GM19240 (cell line): ENCODE results near the gene MACROD2.

Experiments used
- DNase-seq: peaks from one replicate; pipeline ENCODE4 v3.0.0; 2011; ENCODE audit warnings: low spot score; ENCODE audit not compliant: insufficient read length

Gene MACROD2

GRCh38 chr20:15637546-15637945 lies 1642.2 kb downstream of the MACROD2 start:
- no peak for DNase-seq

DNA sequence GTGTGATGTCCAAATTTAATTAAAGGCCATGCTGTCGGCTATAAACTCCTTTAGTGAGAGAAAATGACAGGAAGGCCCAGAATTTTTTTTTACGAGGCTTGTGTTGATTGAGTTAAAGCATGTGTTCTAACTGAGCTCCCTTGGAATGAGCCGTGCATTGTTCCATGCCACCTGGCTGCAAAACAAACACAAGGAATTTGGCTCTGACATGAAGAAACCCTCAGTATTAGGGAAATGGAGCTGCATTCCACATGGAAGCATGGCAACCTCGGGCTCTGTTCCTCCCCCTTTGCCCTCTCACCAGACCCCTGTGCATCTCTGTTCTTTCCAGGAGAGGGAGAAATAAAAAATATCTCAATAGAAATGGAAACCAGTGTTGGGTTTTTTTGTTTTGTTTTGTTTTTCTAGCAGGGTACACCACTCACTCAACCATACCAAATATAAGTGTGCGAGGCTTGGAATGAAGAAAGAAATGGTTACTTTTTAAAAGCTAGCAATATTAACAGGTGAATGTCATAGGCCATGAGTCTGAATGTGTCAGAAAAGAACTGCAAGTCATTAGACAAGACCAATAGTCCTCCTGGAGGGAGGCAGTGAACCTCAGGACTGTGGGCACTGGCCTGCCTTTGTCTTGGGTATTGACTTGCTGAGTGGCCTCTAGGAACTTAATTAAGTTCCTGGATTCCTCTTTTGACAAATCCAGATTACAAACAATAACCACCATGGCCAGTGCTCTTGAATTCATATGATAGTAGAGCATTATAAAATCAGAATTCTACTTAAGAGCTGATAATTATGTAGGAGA lies 1642.8 kb downstream of the MACROD2 start:
- no peak for DNase-seq

GRCh38 chr20:15638816-15639215 lies 1643.5 kb downstream of the MACROD2 start:
- DNase-seq: no peak

DNA sequence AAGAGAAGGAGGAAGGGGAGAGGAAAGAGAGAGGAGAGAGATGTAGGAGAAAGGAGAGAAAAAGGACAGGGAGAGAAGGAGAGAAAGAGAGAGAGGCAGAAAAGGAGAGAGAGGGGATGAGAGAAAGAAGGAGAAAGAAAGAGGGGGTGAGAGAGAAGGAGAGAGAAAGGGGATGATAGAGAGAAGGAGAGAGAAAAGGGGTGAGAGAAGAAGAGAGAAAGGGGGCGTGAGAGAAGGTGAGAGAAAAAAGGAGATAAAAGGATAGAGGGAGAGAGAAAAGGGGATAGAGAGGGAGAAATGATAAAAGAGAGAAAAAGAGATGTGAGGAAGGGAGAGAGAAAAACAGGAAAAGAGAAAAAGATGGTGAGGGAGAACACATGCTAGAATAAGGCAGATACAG lies 1644.5 kb downstream of the MACROD2 start:
- DNase-seq: no peak

- no peak for DNase-seq
These were observed 1646.8 kb downstream of the MACROD2 start for GRCh38 chr20:15642109-15642508.

- no peak for DNase-seq
These were observed 1647.4 kb downstream of the MACROD2 start for GRCh38 chr20:15642676-15643075.

DNA sequence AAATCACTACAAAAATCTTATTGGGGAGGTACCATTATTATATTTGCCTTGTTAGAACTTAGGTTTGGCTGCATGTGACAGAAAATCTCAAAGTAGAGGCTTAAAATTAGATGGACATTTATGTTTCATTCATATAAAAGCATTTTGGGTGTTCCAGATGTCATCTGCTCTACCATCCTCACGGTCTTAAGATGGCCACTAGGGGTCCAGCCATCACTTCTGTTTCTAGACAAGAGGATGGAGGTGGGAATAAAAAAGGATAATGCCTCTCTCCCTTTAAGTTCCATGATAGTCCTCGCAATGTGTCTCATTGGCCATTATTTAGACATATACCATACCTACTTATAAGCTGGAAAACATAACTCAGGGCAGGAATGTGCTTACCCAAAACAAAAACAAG lies 1648.4 kb downstream of the MACROD2 start:
- DNase-seq: no peak

DNA sequence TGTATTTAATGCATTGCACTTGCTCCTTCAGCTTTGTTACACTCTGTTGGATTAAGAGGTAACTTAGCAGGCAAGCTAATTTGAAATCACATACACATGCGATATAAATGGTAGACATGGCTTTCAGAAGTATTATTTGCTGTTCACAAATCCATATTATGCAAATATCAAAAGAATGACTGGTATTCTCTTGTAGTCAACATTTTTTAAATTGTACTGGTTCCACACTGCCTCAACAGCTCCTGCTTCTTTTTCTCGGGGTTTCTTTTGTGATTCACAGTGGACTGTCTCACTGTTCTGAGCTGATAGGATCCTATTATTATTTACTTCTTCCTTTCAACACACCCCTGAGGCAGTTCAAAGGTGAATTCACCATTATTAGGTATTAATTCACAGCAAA lies 1650.5 kb downstream of the MACROD2 start:
- no peak for DNase-seq

DNA sequence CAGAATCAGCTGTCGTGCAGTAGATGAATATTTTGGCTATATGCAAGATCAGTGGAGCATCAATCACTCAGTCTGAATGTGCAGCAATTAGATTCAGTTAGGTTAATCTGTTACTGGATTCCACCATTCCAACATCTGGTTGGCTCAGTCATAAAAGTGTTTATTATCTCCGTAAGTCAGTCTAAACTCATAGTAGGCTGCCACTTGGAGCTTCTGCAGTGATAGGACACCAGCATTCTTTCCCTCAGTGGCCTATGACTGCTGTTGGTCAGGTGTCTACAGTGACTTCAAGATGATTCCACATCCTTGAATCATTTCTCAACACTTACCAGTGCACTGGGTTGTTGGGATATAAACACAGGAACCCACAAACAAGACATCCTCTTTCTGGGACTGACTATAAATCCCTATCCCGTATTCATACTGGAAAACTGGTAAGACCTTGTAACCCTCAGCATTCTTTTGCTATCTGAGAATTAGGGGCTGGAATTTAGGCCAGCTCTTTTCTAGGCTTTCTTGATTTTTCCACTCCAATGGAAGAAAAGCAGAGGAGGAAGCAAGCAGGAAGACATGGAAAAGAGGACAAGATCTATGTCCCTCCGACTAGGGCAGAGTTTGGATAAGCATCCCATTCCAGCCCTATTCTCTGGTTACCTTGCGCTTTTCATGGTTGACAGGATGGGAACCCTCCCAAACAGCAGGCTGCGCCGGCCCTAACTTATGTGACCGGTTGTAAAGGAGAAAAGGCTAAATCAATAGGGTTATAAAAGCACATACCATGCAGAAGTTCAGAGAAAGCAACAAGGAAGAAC lies 1658.3 kb downstream of the MACROD2 start:
- no peak for DNase-seq

DNA sequence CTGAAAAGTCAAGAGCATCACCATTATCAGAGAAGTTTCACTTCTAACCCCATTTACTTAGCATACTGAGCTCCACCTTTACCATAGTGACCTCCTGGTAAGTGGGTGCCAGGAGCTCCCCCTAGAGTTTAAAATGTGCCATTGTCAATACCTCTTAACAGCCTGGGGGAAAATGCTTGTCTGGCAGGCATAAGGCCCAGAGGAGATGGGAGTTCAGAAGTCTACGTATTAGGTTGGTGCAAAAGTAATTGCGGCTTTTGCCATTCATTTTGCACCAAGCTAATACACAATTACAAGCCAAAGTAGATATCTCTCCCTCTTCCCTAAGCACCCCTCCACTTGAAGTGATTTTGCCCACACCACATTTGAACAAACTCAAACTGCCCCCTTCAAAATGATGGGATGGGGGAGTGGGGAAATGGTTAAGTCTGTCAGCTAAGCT lies 1658.9 kb downstream of the MACROD2 start:
- peak; percentile 46 for DNase-seq

- no peak for DNase-seq
These were observed 1660.1 kb downstream of the MACROD2 start for GRCh38 chr20:15655295-15655874.

GRCh38 chr20:15656124-15656523 lies 1660.8 kb downstream of the MACROD2 start:
- no peak for DNase-seq

- DNase-seq: no peak
These were observed 1663.0 kb downstream of the MACROD2 start for GRCh38 chr20:15658295-15658694.

DNA sequence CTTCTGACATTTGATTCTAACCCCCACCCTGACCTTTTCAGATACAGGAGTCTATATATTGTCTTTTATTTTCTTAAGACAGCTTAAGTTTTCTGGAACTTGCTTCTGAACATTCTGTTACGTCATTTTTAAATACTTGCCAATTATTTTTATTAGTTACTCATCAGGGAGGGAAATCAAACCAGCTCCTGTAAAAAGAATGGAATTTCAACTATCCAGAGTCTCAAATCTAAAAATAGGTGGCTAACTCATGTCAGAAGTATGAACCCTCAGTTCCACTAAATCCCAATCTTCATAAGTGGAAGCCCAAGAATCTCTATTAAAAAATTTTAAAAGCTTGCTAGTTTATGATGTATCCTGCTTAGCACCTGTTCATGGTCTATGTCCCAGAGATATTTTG lies 1677.9 kb downstream of the MACROD2 start:
- DNase-seq: no peak

DNA sequence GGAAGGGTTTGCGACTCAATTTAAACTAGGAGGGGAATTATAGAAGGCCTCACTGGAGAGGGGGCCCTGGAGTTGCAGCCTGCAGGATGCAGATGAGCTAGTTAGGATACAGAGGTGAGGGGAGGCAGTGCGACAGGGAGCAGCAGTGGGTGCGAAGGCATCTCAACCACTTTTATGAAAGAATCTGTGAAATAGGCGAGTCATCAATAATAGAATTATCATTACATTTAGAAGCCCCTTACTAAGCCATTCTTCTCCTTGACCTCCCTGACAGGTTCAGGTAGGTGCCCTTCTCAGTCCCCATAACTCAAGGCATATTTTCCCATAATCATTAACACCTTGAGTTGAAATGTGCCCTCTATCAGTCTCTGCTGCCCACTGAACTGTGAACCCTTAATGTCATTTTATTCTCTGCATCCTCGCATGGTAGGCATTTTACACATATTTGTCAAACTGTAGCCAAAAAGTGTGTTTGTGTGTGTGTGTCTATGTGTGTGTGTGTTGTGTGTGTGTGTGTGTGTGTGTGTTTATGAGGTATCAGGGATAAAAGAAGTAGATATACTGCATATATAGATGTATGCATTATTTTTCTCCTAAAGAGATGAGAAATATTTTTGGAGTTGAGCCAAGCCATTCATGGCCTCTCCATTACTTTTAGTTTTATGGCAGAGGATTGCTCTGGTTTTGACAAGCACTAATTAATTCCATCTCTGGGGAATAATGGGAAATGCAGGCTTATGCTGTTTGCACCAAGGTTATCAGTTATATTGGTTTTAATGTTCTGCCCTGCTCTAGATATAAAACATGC lies 1679.1 kb downstream of the MACROD2 start:
- DNase-seq: no peak

- no peak for DNase-seq
These were observed 1679.8 kb downstream of the MACROD2 start for GRCh38 chr20:15675061-15675514.

GRCh38 chr20:15675813-15676484 lies 1680.6 kb downstream of the MACROD2 start:
- DNase-seq: no peak

DNA sequence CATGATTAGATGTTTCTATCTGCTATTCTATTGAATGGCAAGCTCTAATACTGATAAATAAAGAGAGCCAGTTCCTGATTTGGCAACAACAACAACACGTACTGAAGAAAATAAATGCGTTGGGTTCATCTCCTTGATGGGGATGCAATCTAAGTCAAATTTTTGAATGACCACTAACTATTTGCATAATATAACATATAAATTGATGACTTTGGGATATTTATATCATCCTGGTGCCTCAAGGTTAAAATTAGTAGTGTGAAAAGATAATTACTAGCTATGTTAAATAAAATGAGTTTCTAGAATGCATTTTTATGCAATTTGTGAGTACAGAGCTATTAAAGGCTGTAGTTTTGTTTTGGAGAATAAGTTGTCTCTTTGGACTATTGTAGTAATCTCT lies 1681.5 kb downstream of the MACROD2 start:
- no peak for DNase-seq

DNA sequence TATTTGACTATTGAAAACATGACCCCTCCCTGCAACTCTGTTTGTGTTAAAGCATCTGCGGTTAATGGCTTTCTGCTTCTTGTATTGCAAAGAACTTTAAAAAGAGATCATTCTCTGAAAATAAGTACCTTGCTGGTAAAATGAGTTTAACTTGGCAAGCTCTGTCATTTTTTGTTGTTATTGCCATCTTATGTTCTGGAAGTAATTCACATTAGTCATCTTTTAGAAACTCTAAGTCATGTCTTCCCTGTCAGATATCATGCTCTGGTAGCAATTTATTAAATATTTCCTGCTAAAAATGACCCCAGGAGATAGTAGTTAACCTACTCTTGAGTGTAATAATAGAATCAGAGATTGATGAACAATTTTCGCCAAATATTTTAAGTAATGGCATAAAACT lies 1687.4 kb downstream of the MACROD2 start:
- no peak for DNase-seq

- no peak for DNase-seq
These were observed 1697.3 kb downstream of the MACROD2 start for GRCh38 chr20:15692570-15692969.
